A549 (cell line): ENCODE results near the gene RPS15. TPM values are rescaled to one million over a fixed set of nuclear protein-coding genes. Genes with fewer than 3 reads are reported as not detected.

Source experiments
- ATAC-seq, 2 experiments: fragments of 200-7000 bp in 1 of 2; fragments of >200 bp in 1 of 2; cut with Nextera tagmentation in 1 of 2; cut with Tn5 transposase in 1 of 2; 3 replicates each; pipeline versions ENCODE4 v1.8.0 to v1.9.1; 2018 to 2020; ENCODE audit warnings: mild to moderate bottlenecking in 1 of 2, moderate library complexity in 1 of 2
- CTCF ChIA-PET: fragments of 300-600 bp; sonication (Branson Sonifier 250); formaldehyde crosslinking; extraction: SDS; loops from one replicate; lab custom pipeline; 2021; ENCODE audit warnings: antibody characterized with exemption, inconsistent platforms; lab: Yijun Ruan, JAX
- POLR2A ChIA-PET: fragments of 350-600 bp; formaldehyde crosslinking; extraction: SDS; loops from one replicate; lab custom pipeline; 2021; ENCODE audit warnings: antibody characterized with exemption, inconsistent platforms; lab: Yijun Ruan, JAX
- DNase-seq, 2 experiments: peaks; one replicate each; pipeline versions ENCODE4 v3.0.0 to v3.0.0-alpha.2; 2011 to 2016; ENCODE audit warnings: low read depth in 1 of 2, low spot score in 1 of 2
- FAIRE-seq: peaks from 2 replicates; lab custom pipeline; 2011; peaks lifted over from hg19 to GRCh38; lab: Jason Lieb, UNC
- H3K27ac ChIP-seq, 2 experiments: fragments of >200 bp; sonication (Bioruptor Twin); formaldehyde crosslinking; 3 replicates each; pipeline ENCODE4 v1.5.1; 2016 to 2017
- H3K4me1 ChIP-seq: fragments of >200 bp; sonication (Bioruptor Twin); formaldehyde crosslinking; 3 replicates; pipeline ENCODE4 v1.6.1; 2016
- H3K4me2 ChIP-seq: fragments of >200 bp; sonication (Bioruptor Twin); formaldehyde crosslinking; 3 replicates; pipeline ENCODE4 v1.6.1; 2016
- H3K4me3 ChIP-seq: fragments of >200 bp; sonication (Bioruptor Twin); formaldehyde crosslinking; 3 replicates; pipeline ENCODE4 v1.5.1; 2016
- H3K9me3 ChIP-seq: fragments of >200 bp; sonication (Bioruptor Twin); formaldehyde crosslinking; 3 replicates; pipeline ENCODE4 v1.6.1; 2016
- BHLHE40 ChIP-seq: IDR thresholded peaks from 2 replicates; pipeline ENCODE4 v1.6.1; 2012; ENCODE audit warnings: low read depth, low read length, inconsistent platforms
- CBX8 ChIP-seq: fragments of 200-600 bp; sonication (generic); IDR thresholded peaks from 2 replicates; pipeline ENCODE4 v1.6.1; 2016
- CHD2 ChIP-seq: fragments of 150-350 bp; IDR thresholded peaks from 2 replicates; pipeline ENCODE4 v1.6.1; 2014; ENCODE audit warnings: low read length; ENCODE audit not compliant: partially characterized antibody
- EHMT2 ChIP-seq: fragments of 200-600 bp; sonication (generic); IDR thresholded peaks from 2 replicates; pipeline ENCODE4 v1.6.1; 2016; ENCODE audit warnings: antibody characterized with exemption, low read depth, mild to moderate bottlenecking, moderate library complexity
- GATA3 ChIP-seq: IDR thresholded peaks from 2 replicates; pipeline ENCODE4 v1.6.1; 2012; ENCODE audit warnings: borderline replicate concordance
- HOXA7 ChIP-seq: fragments of 250-450 bp; sonication (Bioruptor Pico); IDR thresholded peaks from 2 replicates; pipeline ENCODE4 v1.5.0; 2020; ENCODE audit warnings: mild to moderate bottlenecking, moderate library complexity
- JUNB ChIP-seq: fragments of >200 bp; sonication (Bioruptor Twin); formaldehyde crosslinking; IDR thresholded peaks from 2 replicates; pipeline ENCODE4 v1.6.1; 2016
- KDM1A ChIP-seq: fragments of 200-600 bp; sonication (generic); IDR thresholded peaks from 2 replicates; pipeline ENCODE4 v1.6.1; 2016; ENCODE audit warnings: low read depth, mild to moderate bottlenecking
- KDM5A ChIP-seq: fragments of 200-600 bp; sonication (generic); IDR thresholded peaks from 2 replicates; pipeline ENCODE4 v1.6.1; 2016; ENCODE audit warnings: antibody characterized with exemption, mild to moderate bottlenecking
- NPAS2 ChIP-seq: fragments of 250-450 bp; sonication (Bioruptor Pico); IDR thresholded peaks from 2 replicates; pipeline ENCODE4 v1.8.0; 2022; ENCODE audit warnings: mild to moderate bottlenecking, moderate library complexity, borderline replicate concordance
- NR3C1 ChIP-seq: fragments of >200 bp; sonication (Bioruptor Twin); formaldehyde crosslinking; IDR thresholded peaks from 3 replicates; pipeline ENCODE4 v1.6.1; 2017
- RFX5 ChIP-seq: fragments of 450-650 bp; IDR thresholded peaks from 2 replicates; pipeline ENCODE4 v1.7.1; 2014; ENCODE audit warnings: antibody characterized with exemption, mild to moderate bottlenecking, moderate library complexity
- SMC3 ChIP-seq: fragments of >200 bp; sonication (Bioruptor Twin); formaldehyde crosslinking; IDR thresholded peaks from 3 replicates; pipeline ENCODE4 v1.6.1; 2018; ENCODE audit warnings: inconsistent platforms
- TFCP2L1 ChIP-seq: fragments of 250-450 bp; sonication (Bioruptor Pico); IDR thresholded peaks from 2 replicates; pipeline ENCODE4 v1.5.0; 2021; ENCODE audit warnings: mild to moderate bottlenecking
- WGBS: methylation state at CpG from one replicate; pipeline ENCODE4 v1.1.6; 2017; ENCODE audit errors: missing lambda C conversion rate; 5-methylcytosine and 5-hydroxymethylcytosine counted together
- polyA plus RNA-seq, 4 experiments: library from polyadenylated mRNA; depleted of rRNA in 3 of 4; stranded (reverse); fragments of >200 nt; fragmentation: RNase III in 1 of 4; extraction: RNeasy Plus Mini Kit Qiagen cat#74134 plus additional on column Dnase treatment in 1 of 4; gene quantifications; 2 replicates in 3 of 4; 3 replicates in 1 of 4; pipeline ENCODE4 v1.2.3, GENCODE V29; 2011 to 2017
- TF ChIP-seq, protein P1 (sequence below): fragments of 150-350 bp; IDR thresholded peaks from 2 replicates; pipeline ENCODE4 v1.6.1; 2014; ENCODE audit warnings: low read depth, mild to moderate bottlenecking, low read length
- TF ChIP-seq, protein P2 (sequence below): IDR thresholded peaks from 2 replicates; pipeline ENCODE4 v1.6.1; 2012
- TF ChIP-seq, protein P3 (sequence below): fragments of 250-450 bp; sonication (Bioruptor Pico); IDR thresholded peaks from 2 replicates; pipeline ENCODE4 v1.5.0; 2020; ENCODE audit warnings: low read depth, mild to moderate bottlenecking, moderate library complexity
- TF ChIP-seq, protein P4 (sequence below): fragments of 250-450 bp; sonication (Bioruptor Pico); IDR thresholded peaks from 2 replicates; pipeline ENCODE4 v1.5.0; 2021; ENCODE audit warnings: mild to moderate bottlenecking, moderate library complexity, borderline replicate concordance
- TF ChIP-seq, protein P5 (sequence below): IDR thresholded peaks from 2 replicates; pipeline ENCODE4 v1.6.1; 2012
- TF ChIP-seq, protein P6 (sequence below): fragments of >200 bp; sonication (Bioruptor Twin); formaldehyde crosslinking; IDR thresholded peaks from 2 replicates; pipeline ENCODE4 v1.6.1; 2016

RPS15 gene
- polyA plus RNA-seq, 2 of the 4 experiments (the other 2 are of a cell fraction), result 525 to 1,458 TPM

DNA sequence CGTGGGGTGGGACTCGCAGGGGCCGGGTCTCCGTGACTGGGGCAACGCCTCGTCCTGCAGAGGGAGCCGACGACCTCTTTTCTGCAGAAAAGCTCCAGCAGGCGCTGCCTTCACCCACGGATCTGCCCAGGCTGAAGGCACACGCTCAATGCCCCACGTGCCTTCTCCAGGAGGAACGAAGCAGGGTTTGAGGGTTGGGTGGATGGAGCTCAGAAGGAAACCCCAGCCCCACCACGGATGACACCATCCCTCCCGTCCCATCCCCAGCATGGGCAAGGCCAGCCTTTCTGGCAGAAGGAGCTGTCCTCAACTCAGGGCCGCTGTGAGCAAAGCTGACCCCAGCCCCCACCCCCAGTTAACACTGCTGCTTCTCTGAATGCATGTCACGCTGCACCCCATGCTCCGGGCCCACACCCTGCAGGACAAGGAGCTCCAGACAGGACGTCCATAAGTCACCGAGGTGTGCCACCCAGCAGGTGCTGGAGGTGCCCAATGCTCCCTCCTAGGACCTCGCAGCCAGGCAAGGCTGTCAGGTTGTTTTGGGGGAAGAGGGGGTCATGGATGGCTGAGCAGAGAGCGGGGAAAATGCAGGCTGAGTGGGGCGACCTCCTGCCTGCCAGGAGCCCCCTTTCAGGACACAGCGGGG lies 33.4 kb downstream of the RPS15 start (continued):
- TF ChIP-seq, protein P1, sequence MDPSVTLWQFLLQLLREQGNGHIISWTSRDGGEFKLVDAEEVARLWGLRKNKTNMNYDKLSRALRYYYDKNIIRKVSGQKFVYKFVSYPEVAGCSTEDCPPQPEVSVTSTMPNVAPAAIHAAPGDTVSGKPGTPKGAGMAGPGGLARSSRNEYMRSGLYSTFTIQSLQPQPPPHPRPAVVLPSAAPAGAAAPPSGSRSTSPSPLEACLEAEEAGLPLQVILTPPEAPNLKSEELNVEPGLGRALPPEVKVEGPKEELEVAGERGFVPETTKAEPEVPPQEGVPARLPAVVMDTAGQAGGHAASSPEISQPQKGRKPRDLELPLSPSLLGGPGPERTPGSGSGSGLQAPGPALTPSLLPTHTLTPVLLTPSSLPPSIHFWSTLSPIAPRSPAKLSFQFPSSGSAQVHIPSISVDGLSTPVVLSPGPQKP, result no peak
- TF ChIP-seq, protein P2, sequence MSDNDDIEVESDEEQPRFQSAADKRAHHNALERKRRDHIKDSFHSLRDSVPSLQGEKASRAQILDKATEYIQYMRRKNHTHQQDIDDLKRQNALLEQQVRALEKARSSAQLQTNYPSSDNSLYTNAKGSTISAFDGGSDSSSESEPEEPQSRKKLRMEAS, result no peak
- no peak for TF ChIP-seq EHMT2

DNA sequence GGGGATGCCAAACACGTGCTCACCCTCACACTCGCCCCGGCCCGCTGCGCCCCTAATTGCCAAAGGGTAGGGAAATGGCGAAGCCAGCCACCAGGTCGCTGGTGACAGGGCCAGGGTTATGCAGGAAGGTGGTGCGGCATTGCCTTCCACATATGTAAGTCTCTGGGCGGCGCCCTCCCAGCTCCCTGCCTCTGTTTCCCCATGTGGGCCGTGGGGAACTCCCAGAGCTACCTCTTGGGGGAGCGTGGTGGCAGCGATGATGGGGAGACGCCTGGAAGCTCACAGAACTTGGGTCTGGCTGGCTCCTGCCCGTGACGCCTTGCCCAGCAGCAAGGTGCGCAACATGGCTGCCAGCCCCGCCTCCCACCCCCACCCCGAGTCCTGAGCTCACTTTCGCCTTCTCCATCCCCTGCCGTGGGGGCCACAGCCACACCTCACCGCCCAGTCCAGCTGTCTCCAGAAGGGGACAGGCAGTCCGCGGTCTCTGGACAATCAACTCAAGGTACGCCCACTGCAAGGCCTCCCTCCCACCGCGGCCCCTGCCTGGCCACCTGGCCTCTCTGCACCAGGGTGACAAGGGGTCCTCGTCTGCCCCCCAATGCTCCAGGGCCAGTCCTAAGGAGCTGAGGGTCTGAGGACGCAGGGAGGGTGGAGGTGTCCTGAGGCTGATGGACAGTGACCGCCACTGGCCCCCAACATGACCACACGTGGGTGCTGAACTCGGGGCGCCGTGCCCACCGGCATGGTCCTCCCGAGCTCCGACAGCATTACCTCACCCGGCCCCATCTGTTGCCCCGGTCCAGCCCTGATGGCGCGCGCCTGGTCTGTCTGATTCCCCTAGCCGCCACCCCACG lies 34.3 kb downstream of the RPS15 start:
- no peak overlapping the region for H3K4me2 ChIP-seq
- FAIRE-seq, result no peak

More for the DNA sequence above, 34.3 kb downstream of the RPS15 start:
- ATAC-seq, result no peak
- CTCF ChIA-PET, result interaction anchor here (1.0 to 2.1 kb wide), 4 partner anchors 18 to 28 kb away, joined by 3 to 8 read pairs (median 4); partner anchors contain the start of gene REEP6
- Histone ChIP-seq H3K4me3 (no peak overlapping the region), H3K4me1 (peaks cover 7% of the 10 kb centered on the region), H3K9me3 (no peaks in the 10 kb centered on the region), H3K27ac (no peak overlapping the region)
- POLR2A ChIA-PET, result no interaction called here
- 90% methylated on average over 20 of the region's 44 CpGs for WGBS
- no peak for DNase-seq
- TF ChIP-seq KDM5A (no peak), SMC3 (no peak), HOXA7 (CRISPR knock-in tag) (no peak), NR3C1 (no peak), NPAS2 (CRISPR knock-in tag) (no peak), BHLHE40 (no peak), CHD2 (no peak), GATA3 (no peak), KDM1A (no peak), CBX8 (no peak), RFX5 (no peak), JUNB (no peak), TFCP2L1 (no peak)
- TF ChIP-seq, protein P3, sequence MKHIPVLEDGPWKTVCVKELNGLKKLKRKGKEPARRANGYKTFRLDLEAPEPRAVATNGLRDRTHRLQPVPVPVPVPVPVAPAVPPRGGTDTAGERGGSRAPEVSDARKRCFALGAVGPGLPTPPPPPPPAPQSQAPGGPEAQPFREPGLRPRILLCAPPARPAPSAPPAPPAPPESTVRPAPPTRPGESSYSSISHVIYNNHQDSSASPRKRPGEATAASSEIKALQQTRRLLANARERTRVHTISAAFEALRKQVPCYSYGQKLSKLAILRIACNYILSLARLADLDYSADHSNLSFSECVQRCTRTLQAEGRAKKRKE (CRISPR knock-in tag), result no peak
- TF ChIP-seq, protein P1, result no peak
- TF ChIP-seq, protein P4, sequence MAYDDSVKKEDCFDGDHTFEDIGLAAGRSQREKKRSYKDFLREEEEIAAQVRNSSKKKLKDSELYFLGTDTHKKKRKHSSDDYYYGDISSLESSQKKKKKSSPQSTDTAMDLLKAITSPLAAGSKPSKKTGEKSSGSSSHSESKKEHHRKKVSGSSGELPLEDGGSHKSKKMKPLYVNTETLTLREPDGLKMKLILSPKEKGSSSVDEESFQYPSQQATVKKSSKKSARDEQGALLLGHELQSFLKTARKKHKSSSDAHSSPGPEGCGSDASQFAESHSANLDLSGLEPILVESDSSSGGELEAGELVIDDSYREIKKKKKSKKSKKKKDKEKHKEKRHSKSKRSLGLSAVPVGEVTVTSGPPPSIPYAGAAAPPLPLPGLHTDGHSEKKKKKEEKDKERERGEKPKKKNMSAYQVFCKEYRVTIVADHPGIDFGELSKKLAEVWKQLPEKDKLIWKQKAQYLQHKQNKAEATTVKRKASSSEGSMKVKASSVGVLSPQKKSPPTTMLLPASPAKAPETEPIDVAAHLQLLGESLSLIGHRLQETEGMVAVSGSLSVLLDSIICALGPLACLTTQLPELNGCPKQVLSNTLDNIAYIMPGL, result no peak
- TF ChIP-seq, protein P5, sequence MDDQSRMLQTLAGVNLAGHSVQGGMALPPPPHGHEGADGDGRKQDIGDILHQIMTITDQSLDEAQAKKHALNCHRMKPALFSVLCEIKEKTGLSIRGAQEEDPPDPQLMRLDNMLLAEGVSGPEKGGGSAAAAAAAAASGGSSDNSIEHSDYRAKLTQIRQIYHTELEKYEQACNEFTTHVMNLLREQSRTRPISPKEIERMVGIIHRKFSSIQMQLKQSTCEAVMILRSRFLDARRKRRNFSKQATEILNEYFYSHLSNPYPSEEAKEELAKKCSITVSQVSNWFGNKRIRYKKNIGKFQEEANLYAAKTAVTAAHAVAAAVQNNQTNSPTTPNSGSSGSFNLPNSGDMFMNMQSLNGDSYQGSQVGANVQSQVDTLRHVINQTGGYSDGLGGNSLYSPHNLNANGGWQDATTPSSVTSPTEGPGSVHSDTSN, result no peak
- TF ChIP-seq, protein P6, sequence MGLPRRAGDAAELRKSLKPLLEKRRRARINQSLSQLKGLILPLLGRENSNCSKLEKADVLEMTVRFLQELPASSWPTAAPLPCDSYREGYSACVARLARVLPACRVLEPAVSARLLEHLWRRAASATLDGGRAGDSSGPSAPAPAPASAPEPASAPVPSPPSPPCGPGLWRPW, result no peak
